ENCODE measurements around the gene SPRR1B. TPM values are rescaled to one million over a fixed set of nuclear protein-coding genes. Genes with fewer than 3 reads are reported as not detected.

Gene SPRR1B
- total and polyA plus RNA-seq, 9 donors = not detected

- WGBS, 3 donors = 47 to 97% (median 72%) methylated on average over 2 of the region's 2 CpGs
Observed at GRCh38 chr1:153071511-153071910, 40.5 kb downstream of the SPRR1B start, which contains the start of gene SPRR2B. TSS of gene SPRR2B (minus strand) at chr1:153071611. CDS start at chr1:153070839, 772 bp downstream.

DNA sequence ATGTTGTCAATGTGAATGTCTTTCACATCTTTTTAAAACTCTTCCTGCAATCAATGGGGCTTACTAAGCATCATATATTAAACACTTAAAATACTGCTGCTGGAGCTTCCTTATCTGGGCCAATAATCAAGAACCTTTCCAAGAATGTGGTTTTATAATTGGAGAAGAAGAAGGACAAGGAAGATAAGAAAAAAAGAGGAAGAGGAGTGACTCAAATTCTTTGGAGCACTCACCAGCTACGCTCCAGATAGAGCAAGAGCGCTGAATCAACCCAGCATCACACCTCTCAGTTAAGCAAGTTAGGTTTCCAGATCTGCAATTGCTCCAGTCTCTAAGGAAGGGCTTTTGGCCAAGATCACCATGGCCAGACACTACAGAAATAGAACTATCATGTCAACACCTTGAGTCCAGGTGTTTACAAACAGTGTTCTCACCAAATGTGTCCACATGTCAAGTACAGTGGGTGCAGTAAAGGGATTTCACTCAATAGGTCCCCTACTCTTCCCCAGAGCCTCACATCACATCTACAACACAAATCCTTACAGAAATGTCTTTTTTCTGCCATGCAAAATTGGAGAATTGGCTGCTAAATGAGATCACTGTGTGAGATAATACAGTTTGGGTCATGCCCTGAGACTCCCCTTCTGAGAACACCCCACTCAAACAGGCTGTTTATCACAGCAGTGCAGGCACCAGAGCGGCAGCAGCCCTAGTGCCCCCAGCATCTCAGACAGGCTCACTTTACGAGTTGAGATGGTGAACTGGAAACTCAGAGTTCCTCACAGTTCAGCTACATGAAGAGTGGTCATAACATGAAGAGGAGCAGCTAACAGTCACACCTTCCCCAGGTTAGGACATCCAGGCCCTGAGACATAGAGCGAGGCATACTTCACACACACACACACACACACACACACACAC, 42.1 kb downstream of the SPRR1B start:
- Histone ChIP-seq H3K27me3 (no peaks in the 10 kb centered on the region), H3K27ac (no peak overlapping the region), H3K4me3 (no peak overlapping the region), H3K4me1 (ENCODE audit: insufficient read depth) (no peaks in the 10 kb centered on the region), H3K9me3 (no peaks in the 10 kb centered on the region), H3K36me3 (no peaks in the 10 kb centered on the region)
- WGBS, 3 donors = 89 to 93% (median 92%) methylated on average over 5 of the region's 5 CpGs
- intact Hi-C loops (cut with DNase I) = no loop called here
- DNase-seq = no peak
- TF ChIP-seq CTCF (IDR thresholded peaks at IDR 0.05) (no peak), EP300 (IDR thresholded peaks at IDR 0.05) (no peak)

More at GRCh38 chr1:153071511-153071910, 40.5 kb downstream of the SPRR1B start, which contains the start of gene SPRR2B:
- no peaks in the 10 kb centered on the region for H3K9me3 ChIP-seq
- H3K27me3 ChIP-seq = no peaks in the 10 kb centered on the region
- H3K27ac ChIP-seq = no peak within 1 kb of the TSS
- no peak for DNase-seq
- H3K36me3 ChIP-seq = no peaks in the 10 kb centered on the region
- no peak within 1 kb of the TSS for H3K4me3 ChIP-seq
- TF ChIP-seq POLR2A (IDR thresholded peaks at IDR 0.05) (no peak), CTCF (IDR thresholded peaks at IDR 0.05) (no peak), EP300 (IDR thresholded peaks at IDR 0.05) (no peak)
- intact Hi-C loops (cut with DNase I) = loop anchor here in 1 of 4 donors (1.0 kb wide), 1 partner anchor 23 kb away; the partner anchor contains the start of gene SPRR2E
- H3K4me1 ChIP-seq (ENCODE audit: insufficient read depth) = no peaks in the 10 kb centered on the region

DNA sequence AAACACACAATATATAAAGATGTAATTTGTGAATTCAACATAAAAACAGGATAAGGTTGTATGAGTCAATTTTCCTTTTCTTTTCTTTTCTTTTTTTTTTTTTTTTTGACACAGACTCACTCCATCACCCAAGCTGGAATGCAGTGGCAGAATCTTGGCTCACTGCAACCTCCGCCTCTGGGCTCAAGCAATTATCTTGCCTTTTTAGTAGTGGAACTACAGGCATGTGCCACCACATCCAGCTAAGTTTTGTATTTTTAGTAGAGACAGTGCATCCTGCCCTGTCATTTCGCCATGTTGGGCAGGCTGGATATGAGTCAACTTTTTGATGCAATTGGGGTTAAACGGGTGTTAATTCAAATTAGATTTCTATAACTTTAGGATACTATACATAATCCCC, 50.7 kb downstream of the SPRR1B start:
- no peaks in the 10 kb centered on the region for H3K9me3 ChIP-seq
- no peak for DNase-seq
- no peaks in the 10 kb centered on the region for H3K4me1 ChIP-seq (ENCODE audit: insufficient read depth)
- intact Hi-C loops (cut with DNase I) = no loop called here
- no peaks in the 10 kb centered on the region for H3K36me3 ChIP-seq
- H3K27me3 ChIP-seq = no peaks in the 10 kb centered on the region
- H3K4me3 ChIP-seq = no peak overlapping the region
- H3K27ac ChIP-seq = no peak overlapping the region
- 90 to 91% (median 90%) methylated on average over 3 of the region's 3 CpGs for WGBS, 3 donors
- TF ChIP-seq EP300 (IDR thresholded peaks at IDR 0.05) (no peak), CTCF (IDR thresholded peaks at IDR 0.05) (no peak), POLR2A (IDR thresholded peaks at IDR 0.05) (no peak)

Small RNA genes lying within 50 kb of the gene (small RNA-seq; reads per million reads assigned to genes)
- gene AL356867.1 (not detected), gene RF00322 (not detected), gene SPRR1A (not detected)

Other genes starting within 250 kb of the SPRR1B start
- not detected for gene LCE1E, start 244.9 kb upstream of the SPRR1B start, total RNA-seq
- gene LCE1E, start 244.9 kb upstream of the SPRR1B start, polyA plus RNA-seq = not detected
- gene LCE1D, start 234.5 kb upstream of the SPRR1B start, total RNA-seq = not detected
- gene LCE1D, start 234.5 kb upstream of the SPRR1B start, polyA plus RNA-seq = not detected
- gene LCE1C, start 224.6 kb upstream of the SPRR1B start, total RNA-seq = not detected
- gene LCE1C, start 224.6 kb upstream of the SPRR1B start, polyA plus RNA-seq = not detected
- gene LCE1B, start 219.2 kb upstream of the SPRR1B start, total RNA-seq = not detected
- gene LCE1B, start 219.2 kb upstream of the SPRR1B start, polyA plus RNA-seq = not detected
- gene LCE1A, start 203.7 kb upstream of the SPRR1B start, total RNA-seq = not detected
- gene LCE1A, start 203.7 kb upstream of the SPRR1B start, polyA plus RNA-seq = not detected
- gene LCE6A, start 188.3 kb upstream of the SPRR1B start, total RNA-seq = not detected
- not detected for gene LCE6A, start 188.3 kb upstream of the SPRR1B start, polyA plus RNA-seq
- not detected for gene LCE7A, start 171.2 kb upstream of the SPRR1B start, total RNA-seq
- gene LCE7A, start 171.2 kb upstream of the SPRR1B start, polyA plus RNA-seq = not detected
- gene SMCP, start 152.9 kb upstream of the SPRR1B start, total RNA-seq = under 1 TPM in 1 of 7 donors, not detected in 6; 0.35 TPM
- under 1 TPM in 1 of 2 donors, not detected in 1; 0.18 TPM for gene SMCP, start 152.9 kb upstream of the SPRR1B start, polyA plus RNA-seq
- gene IVL, start 122.7 kb upstream of the SPRR1B start, total RNA-seq = not detected
- gene IVL, start 122.7 kb upstream of the SPRR1B start, polyA plus RNA-seq = not detected
- gene SPRR5, start 84.0 kb upstream of the SPRR1B start, total RNA-seq = not detected
- gene SPRR5, start 84.0 kb upstream of the SPRR1B start, polyA plus RNA-seq = not detected
- not detected for gene SPRR4, start 60.6 kb upstream of the SPRR1B start, total RNA-seq
- gene SPRR4, start 60.6 kb upstream of the SPRR1B start, polyA plus RNA-seq = not detected
- not detected for gene SPRR1A, start 47.1 kb upstream of the SPRR1B start, total RNA-seq
- gene SPRR1A, start 47.1 kb upstream of the SPRR1B start, polyA plus RNA-seq = not detected
- gene SPRR3, start 29.5 kb upstream of the SPRR1B start, total RNA-seq = under 1 TPM in 1 of 7 donors, not detected in 6; 0.85 TPM
- gene SPRR3, start 29.5 kb upstream of the SPRR1B start, polyA plus RNA-seq = not detected
- gene SPRR2D, start 9.9 kb downstream of the SPRR1B start, total RNA-seq = under 1 TPM in 2 of 7 donors, not detected in 5; 0.32 to 0.45 TPM
- gene SPRR2D, start 9.9 kb downstream of the SPRR1B start, polyA plus RNA-seq = 1 to 10 TPM in 1 of 2 donors, under 1 TPM in 1; 0.27 to 1.1 TPM
- gene SPRR2A, start 26.3 kb downstream of the SPRR1B start, total RNA-seq = under 1 TPM in 2 of 7 donors, not detected in 5; 0.55 to 0.59 TPM
- under 1 TPM; 0.21 to 0.52 TPM for gene SPRR2A, start 26.3 kb downstream of the SPRR1B start, polyA plus RNA-seq
- gene SPRR2B, start 40.4 kb downstream of the SPRR1B start, total RNA-seq = 1 to 10 TPM in 4 of 7 donors, not detected in 3; 1.1 to 3.8 (median 1.7) TPM
- gene SPRR2B, start 40.4 kb downstream of the SPRR1B start, polyA plus RNA-seq = 1 to 10 TPM; 3.2 to 4.9 TPM
- gene SPRR2E, start 63.3 kb downstream of the SPRR1B start, total RNA-seq = 1 to 10 TPM in 3 of 7 donors, under 1 TPM in 1, not detected in 3; 0.63 to 1.5 (median 1.2) TPM
- gene SPRR2E, start 63.3 kb downstream of the SPRR1B start, polyA plus RNA-seq = 1 to 10 TPM; 1.3 to 1.5 TPM
- gene SPRR2F, start 82.3 kb downstream of the SPRR1B start, total RNA-seq = 10 to 100 TPM; 12.7 to 93.3 (median 62.3) TPM
- gene SPRR2F, start 82.3 kb downstream of the SPRR1B start, polyA plus RNA-seq = 100 to 1,000 TPM in 1 of 2 donors, 10 to 100 TPM in 1; 54.7 to 109 TPM
- gene SPRR2G, start 119.7 kb downstream of the SPRR1B start, total RNA-seq = not detected
- gene SPRR2G, start 119.7 kb downstream of the SPRR1B start, polyA plus RNA-seq = not detected
- not detected for gene LELP1, start 172.2 kb downstream of the SPRR1B start, total RNA-seq
- not detected for gene LELP1, start 172.2 kb downstream of the SPRR1B start, polyA plus RNA-seq
- 1 to 10 TPM in 1 of 7 donors, not detected in 6; 1.3 TPM for gene PRR9, start 186.4 kb downstream of the SPRR1B start, total RNA-seq
- under 1 TPM in 1 of 2 donors, not detected in 1; 0.13 TPM for gene PRR9, start 186.4 kb downstream of the SPRR1B start, polyA plus RNA-seq
- gene LORICRIN, start 228.5 kb downstream of the SPRR1B start, total RNA-seq = under 1 TPM in 1 of 7 donors, not detected in 6; 0.25 TPM
- gene LORICRIN, start 228.5 kb downstream of the SPRR1B start, polyA plus RNA-seq = under 1 TPM in 1 of 2 donors, not detected in 1; 0.07 TPM